GM23338 (cell line): Measurements from ENCODE around the gene CACNA2D2. TPM values are rescaled to one million over a fixed set of nuclear protein-coding genes. Genes with fewer than 3 reads are reported as not detected.
A peak's percentile ranks its signal among the peaks of the same experiment; 100 is the strongest.

Source experiments
- ATAC-seq: fragments of 200-7000 bp; cut with Tn5 transposase; 3 replicates; pipeline ENCODE4 v1.9.1; 2020
- DNase-seq: peaks from one replicate; pipeline ENCODE4 v3.0.0-alpha.2; 2015; ENCODE audit warnings: low spot score
- H2AFZ ChIP-seq: fragments of 200-600 bp; sonication (generic); 2 replicates; pipeline ENCODE4 v1.8.0; 2016; ENCODE audit warnings: antibody characterized with exemption, mild to moderate bottlenecking, moderate library complexity
- H3F3A ChIP-seq: fragments of 200-600 bp; sonication (generic); replicated peaks from 2 replicates; pipeline ENCODE4 v1.8.0; 2017; ENCODE audit warnings: antibody characterized with exemption, mixed run types, low read depth
- H3K27ac ChIP-seq: fragments of 200-600 bp; sonication (generic); 2 replicates; pipeline ENCODE4 v1.6.1; 2016; ENCODE audit warnings: low read depth
- H3K27me3 ChIP-seq: fragments of 200-600 bp; sonication (generic); 2 replicates; pipeline ENCODE4 v1.8.0; 2016; ENCODE audit warnings: mild to moderate bottlenecking, mixed run types, moderate library complexity; ENCODE audit not compliant: insufficient read depth
- H3K36me3 ChIP-seq: fragments of 200-600 bp; sonication (generic); 2 replicates; pipeline ENCODE4 v1.8.0; 2016; ENCODE audit warnings: mild to moderate bottlenecking; ENCODE audit not compliant: insufficient read depth
- H3K4me1 ChIP-seq: fragments of 200-600 bp; sonication (generic); 2 replicates; pipeline ENCODE4 v1.8.0; 2016; ENCODE audit warnings: mild to moderate bottlenecking, moderate library complexity; ENCODE audit not compliant: insufficient read depth
- H3K4me2 ChIP-seq: fragments of 200-600 bp; sonication (generic); 2 replicates; pipeline ENCODE4 v1.7.1; 2017; ENCODE audit warnings: mixed run types
- H3K4me3 ChIP-seq: fragments of 200-600 bp; sonication (generic); 2 replicates; pipeline ENCODE4 v1.6.1; 2016; ENCODE audit warnings: mixed run types
- H3K79me2 ChIP-seq: fragments of 200-600 bp; sonication (generic); replicated peaks from 2 replicates; pipeline ENCODE4 v1.8.0; 2017; ENCODE audit warnings: mild to moderate bottlenecking; ENCODE audit not compliant: insufficient read depth
- H3K9me2 ChIP-seq: fragments of 200-600 bp; sonication (generic); 2 replicates; pipeline ENCODE4 v1.8.0; 2017; ENCODE audit not compliant: insufficient read depth
- H4K20me1 ChIP-seq: fragments of 200-600 bp; sonication (generic); replicated peaks from 2 replicates; pipeline ENCODE4 v1.8.0; 2017; ENCODE audit warnings: mild to moderate bottlenecking; ENCODE audit not compliant: insufficient read depth
- H3K27ac Mint-ChIP-seq: 2 replicates; pipeline ENCODE4 v1.8.0; 2020; ENCODE audit warnings: inconsistent platforms, mild to moderate bottlenecking, moderate library complexity, mixed read lengths
- H3K27me3 Mint-ChIP-seq: 3 replicates; pipeline ENCODE4 v1.8.0; 2022; ENCODE audit warnings: low read depth, mild to moderate bottlenecking, moderate library complexity, mixed read lengths, inconsistent platforms; ENCODE audit not compliant: insufficient read depth, poor library complexity
- H3K36me3 Mint-ChIP-seq: 3 replicates; pipeline ENCODE4 v1.8.0; 2021; ENCODE audit warnings: low read depth, mild to moderate bottlenecking, inconsistent platforms, moderate library complexity, mixed read lengths
- H3K4me1 Mint-ChIP-seq: 3 replicates; pipeline ENCODE4 v1.8.0; 2020; ENCODE audit warnings: mild to moderate bottlenecking, inconsistent platforms, mixed read lengths
- H3K4me3 Mint-ChIP-seq: 3 replicates; pipeline ENCODE4 v1.8.0; 2021; ENCODE audit warnings: moderate library complexity, mild to moderate bottlenecking, inconsistent platforms, mixed read lengths
- H3K9me3 Mint-ChIP-seq: 3 replicates; pipeline ENCODE4 v1.8.0; 2020; ENCODE audit warnings: moderate library complexity, mild to moderate bottlenecking, inconsistent platforms, mixed read lengths
- EZH2 ChIP-seq: fragments of 200-600 bp; sonication (generic); IDR thresholded peaks from one replicate; pipeline ENCODE4 v1.8.0; 2017; ENCODE audit warnings: antibody characterized with exemption, mild to moderate bottlenecking, low read depth; ENCODE audit not compliant: unreplicated experiment
- EZH2phosphoT487 ChIP-seq: fragments of 200-600 bp; sonication (generic); IDR thresholded peaks from one replicate; pipeline ENCODE4 v1.8.1; 2018; ENCODE audit warnings: antibody characterized with exemption; ENCODE audit not compliant: unreplicated experiment
- POLR2AphosphoS5 ChIP-seq: IDR thresholded peaks from 2 replicates; pipeline ENCODE4 v1.6.1; 2016; ENCODE audit warnings: antibody characterized with exemption, low read depth
- ZNF114 ChIP-seq: fragments of 250-450 bp; sonication (Bioruptor Pico); IDR thresholded peaks from 2 replicates; pipeline ENCODE4 v1.5.0; 2020; ENCODE audit warnings: mild to moderate bottlenecking, moderate library complexity
- polyA plus RNA-seq: library from polyadenylated mRNA; unstranded; fragments of >200 nt; fragmentation: Nextera tagmentation; extraction: Ambion mirVana; gene quantifications from 2 replicates; pipeline ENCODE4 v1.2.1, GENCODE V29; 2016
- total RNA-seq: library from RNA; depleted of rRNA; stranded (reverse); fragments of >200 nt; shearing (Covaris generic); gene quantifications from 2 replicates; pipeline ENCODE4 v1.2.3, GENCODE V29; 2014
- TF ChIP-seq, protein P1 (sequence below): IDR thresholded peaks from 2 replicates; pipeline ENCODE4 v1.6.1; 2016; ENCODE audit warnings: antibody characterized with exemption
- TF ChIP-seq, protein P2 (sequence below), 2 experiments: fragments of 200-600 bp in 1 of 2; sonication (generic) in 1 of 2; conservative IDR thresholded peaks; 2 replicates each; pipeline versions ENCODE4 v1.5.1 to v1.6.1; 2016 to 2017; ENCODE audit warnings: antibody characterized with exemption in 2 of 2, low read depth in 2 of 2, mild to moderate bottlenecking in 2 of 2, moderate library complexity in 1 of 2
- TF ChIP-seq, protein P3 (sequence below): fragments of 250-450 bp; sonication (Bioruptor Pico); IDR thresholded peaks from 2 replicates; pipeline ENCODE4 v1.5.0; 2020; ENCODE audit warnings: mild to moderate bottlenecking, moderate library complexity

The CACNA2D2 gene
- total and polyA plus RNA-seq, 2 experiments from 2014 or later: 4.7 to 11.4 TPM

DNA sequence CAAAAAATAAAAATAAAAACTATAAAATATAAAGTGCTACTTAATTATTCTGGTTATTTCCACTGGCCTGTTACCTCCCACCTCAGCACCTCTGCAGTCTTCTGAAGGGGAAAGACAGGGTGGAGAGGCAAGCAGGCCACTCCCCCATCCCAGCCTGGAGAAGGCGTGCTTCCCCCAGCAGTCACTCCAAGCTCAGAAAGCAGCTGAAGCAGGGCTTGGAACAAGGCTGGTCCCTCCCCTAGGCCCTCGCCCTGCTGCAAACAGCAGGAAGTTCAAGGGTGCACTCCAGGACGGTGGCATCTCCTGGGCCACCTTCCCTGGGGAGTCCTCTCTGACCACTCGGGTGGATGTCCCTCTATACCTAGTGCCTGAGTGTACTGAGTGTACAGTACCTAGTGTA is 21.4 kb downstream of the CACNA2D2 start:
- TF ChIP-seq, protein P1, sequence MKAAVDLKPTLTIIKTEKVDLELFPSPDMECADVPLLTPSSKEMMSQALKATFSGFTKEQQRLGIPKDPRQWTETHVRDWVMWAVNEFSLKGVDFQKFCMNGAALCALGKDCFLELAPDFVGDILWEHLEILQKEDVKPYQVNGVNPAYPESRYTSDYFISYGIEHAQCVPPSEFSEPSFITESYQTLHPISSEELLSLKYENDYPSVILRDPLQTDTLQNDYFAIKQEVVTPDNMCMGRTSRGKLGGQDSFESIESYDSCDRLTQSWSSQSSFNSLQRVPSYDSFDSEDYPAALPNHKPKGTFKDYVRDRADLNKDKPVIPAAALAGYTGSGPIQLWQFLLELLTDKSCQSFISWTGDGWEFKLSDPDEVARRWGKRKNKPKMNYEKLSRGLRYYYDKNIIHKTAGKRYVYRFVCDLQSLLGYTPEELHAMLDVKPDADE: no peak
- TF ChIP-seq POLR2AphosphoS5: no peak
- no peak for TF ChIP-seq EZH2
- no peak for TF ChIP-seq ZNF114 (CRISPR knock-in tag)
- TF ChIP-seq EZH2phosphoT487: no peak
- TF ChIP-seq, protein P2, sequence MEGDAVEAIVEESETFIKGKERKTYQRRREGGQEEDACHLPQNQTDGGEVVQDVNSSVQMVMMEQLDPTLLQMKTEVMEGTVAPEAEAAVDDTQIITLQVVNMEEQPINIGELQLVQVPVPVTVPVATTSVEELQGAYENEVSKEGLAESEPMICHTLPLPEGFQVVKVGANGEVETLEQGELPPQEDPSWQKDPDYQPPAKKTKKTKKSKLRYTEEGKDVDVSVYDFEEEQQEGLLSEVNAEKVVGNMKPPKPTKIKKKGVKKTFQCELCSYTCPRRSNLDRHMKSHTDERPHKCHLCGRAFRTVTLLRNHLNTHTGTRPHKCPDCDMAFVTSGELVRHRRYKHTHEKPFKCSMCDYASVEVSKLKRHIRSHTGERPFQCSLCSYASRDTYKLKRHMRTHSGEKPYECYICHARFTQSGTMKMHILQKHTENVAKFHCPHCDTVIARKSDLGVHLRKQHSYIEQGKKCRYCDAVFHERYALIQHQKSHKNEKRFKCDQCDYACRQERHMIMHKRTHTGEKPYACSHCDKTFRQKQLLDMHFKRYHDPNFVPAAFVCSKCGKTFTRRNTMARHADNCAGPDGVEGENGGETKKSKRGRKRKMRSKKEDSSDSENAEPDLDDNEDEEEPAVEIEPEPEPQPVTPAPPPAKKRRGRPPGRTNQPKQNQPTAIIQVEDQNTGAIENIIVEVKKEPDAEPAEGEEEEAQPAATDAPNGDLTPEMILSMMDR (conservative IDR thresholded peaks at IDR 0.05; ENCODE audit: low read depth in 2 of 2): no peak
- TF ChIP-seq, protein P3, sequence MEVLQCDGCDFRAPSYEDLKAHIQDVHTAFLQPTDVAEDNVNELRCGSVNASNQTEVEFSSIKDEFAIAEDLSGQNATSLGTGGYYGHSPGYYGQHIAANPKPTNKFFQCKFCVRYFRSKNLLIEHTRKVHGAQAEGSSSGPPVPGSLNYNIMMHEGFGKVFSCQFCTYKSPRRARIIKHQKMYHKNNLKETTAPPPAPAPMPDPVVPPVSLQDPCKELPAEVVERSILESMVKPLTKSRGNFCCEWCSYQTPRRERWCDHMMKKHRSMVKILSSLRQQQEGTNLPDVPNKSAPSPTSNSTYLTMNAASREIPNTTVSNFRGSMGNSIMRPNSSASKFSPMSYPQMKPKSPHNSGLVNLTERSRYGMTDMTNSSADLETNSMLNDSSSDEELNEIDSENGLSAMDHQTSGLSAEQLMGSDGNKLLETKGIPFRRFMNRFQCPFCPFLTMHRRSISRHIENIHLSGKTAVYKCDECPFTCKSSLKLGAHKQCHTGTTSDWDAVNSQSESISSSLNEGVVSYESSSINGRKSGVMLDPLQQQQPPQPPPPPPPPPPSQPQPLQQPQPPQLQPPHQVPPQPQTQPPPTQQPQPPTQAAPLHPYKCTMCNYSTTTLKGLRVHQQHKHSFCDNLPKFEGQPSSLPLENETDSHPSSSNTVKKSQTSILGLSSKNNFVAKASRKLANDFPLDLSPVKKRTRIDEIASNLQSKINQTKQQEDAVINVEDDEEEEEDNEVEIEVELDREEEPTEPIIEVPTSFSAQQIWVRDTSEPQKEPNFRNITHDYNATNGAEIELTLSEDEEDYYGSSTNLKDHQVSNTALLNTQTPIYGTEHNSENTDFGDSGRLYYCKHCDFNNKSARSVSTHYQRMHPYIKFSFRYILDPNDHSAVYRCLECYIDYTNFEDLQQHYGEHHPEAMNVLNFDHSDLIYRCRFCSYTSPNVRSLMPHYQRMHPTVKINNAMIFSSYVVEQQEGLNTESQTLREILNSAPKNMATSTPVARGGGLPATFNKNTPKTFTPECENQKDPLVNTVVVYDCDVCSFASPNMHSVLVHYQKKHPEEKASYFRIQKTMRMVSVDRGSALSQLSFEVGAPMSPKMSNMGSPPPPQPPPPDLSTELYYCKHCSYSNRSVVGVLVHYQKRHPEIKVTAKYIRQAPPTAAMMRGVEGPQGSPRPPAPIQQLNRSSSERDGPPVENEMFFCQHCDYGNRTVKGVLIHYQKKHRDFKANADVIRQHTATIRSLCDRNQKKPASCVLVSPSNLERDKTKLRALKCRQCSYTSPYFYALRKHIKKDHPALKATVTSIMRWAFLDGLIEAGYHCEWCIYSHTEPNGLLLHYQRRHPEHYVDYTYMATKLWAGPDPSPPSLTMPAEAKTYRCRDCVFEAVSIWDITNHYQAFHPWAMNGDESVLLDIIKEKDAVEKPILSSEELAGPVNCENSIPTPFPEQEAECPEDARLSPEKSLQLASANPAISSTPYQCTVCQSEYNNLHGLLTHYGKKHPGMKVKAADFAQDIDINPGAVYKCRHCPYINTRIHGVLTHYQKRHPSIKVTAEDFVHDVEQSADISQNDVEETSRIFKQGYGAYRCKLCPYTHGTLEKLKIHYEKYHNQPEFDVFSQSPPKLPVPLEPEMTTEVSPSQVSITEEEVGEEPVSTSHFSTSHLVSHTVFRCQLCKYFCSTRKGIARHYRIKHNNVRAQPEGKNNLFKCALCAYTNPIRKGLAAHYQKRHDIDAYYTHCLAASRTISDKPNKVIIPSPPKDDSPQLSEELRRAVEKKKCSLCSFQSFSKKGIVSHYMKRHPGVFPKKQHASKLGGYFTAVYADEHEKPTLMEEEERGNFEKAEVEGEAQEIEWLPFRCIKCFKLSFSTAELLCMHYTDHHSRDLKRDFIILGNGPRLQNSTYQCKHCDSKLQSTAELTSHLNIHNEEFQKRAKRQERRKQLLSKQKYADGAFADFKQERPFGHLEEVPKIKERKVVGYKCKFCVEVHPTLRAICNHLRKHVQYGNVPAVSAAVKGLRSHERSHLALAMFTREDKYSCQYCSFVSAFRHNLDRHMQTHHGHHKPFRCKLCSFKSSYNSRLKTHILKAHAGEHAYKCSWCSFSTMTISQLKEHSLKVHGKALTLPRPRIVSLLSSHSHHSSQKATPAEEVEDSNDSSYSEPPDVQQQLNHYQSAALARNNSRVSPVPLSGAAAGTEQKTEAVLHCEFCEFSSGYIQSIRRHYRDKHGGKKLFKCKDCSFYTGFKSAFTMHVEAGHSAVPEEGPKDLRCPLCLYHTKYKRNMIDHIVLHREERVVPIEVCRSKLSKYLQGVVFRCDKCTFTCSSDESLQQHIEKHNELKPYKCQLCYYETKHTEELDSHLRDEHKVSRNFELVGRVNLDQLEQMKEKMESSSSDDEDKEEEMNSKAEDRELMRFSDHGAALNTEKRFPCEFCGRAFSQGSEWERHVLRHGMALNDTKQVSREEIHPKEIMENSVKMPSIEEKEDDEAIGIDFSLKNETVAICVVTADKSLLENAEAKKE (CRISPR knock-in tag): no peak
- no peaks in the 10 kb centered on the region for H3K36me3 ChIP-seq
- H3K9me2 ChIP-seq: no peaks in the 10 kb centered on the region
- H3K27me3 Mint-ChIP-seq: peaks cover 2% of the 10 kb centered on the region
- no peaks in the 10 kb centered on the region for H3K79me2 ChIP-seq
- no peak overlapping the region for H2AFZ ChIP-seq
- no peak for DNase-seq
- no peak overlapping the region for H3K4me2 ChIP-seq
- H3K27ac ChIP-seq: no peak overlapping the region
- H3K4me1 Mint-ChIP-seq: peaks cover 31% of the 10 kb centered on the region
- no peaks in the 10 kb centered on the region for H3F3A ChIP-seq
- no peaks in the 10 kb centered on the region for H3K36me3 Mint-ChIP-seq
- no peaks in the 10 kb centered on the region; the same call in 1 of the 2 replicates for H4K20me1 ChIP-seq
- H3K9me3 Mint-ChIP-seq: no peaks in the 10 kb centered on the region
- H3K4me3 Mint-ChIP-seq: no peak overlapping the region
- H3K27me3 ChIP-seq: no peaks in the 10 kb centered on the region
- no peak overlapping the region for H3K27ac Mint-ChIP-seq
- ATAC-seq: peak; percentile 78
- no peak overlapping the region for H3K4me3 ChIP-seq
- H3K4me1 ChIP-seq: no peaks in the 10 kb centered on the region; the same call in 1 of the 2 replicates
